Measurements from ENCODE around the gene RASSF8. TPM values are rescaled to one million over a fixed set of nuclear protein-coding genes. Genes with fewer than 3 reads are reported as not detected.

Gene RASSF8
- total RNA-seq, 4 donors from 2014 or later = 56.8 to 81.0 (median 77.3) TPM

GRCh38 chr12:26113181-26113654 is 154.7 kb downstream of the RASSF8 start:
- TF ChIP-seq POLR2AphosphoS5 (IDR thresholded peaks at IDR 0.05) (peak; percentile 42 to 46), CTCF (IDR thresholded peaks at IDR 0.05) (no peak)
- DNase-seq (ENCODE audit: extremely low spot score) = no peak

GRCh38 chr12:26113853-26114719 is 155.6 kb downstream of the RASSF8 start:
- Histone ChIP-seq H3K9me3 (no peaks in the 10 kb centered on the region), H3K27ac (replicated peaks in 1 of 4) (peak overlapping the region; percentile 89 to 97 (median 94)), H3K4me1 (peaks cover 27 to 62% (median 57%) of the 10 kb centered on the region in 4 donors), H3K27me3 (no peaks in the 10 kb centered on the region), H3K4me3 (peak overlapping the region; percentile 54 to 65 (median 58)), H3K36me3 (no peaks in the 10 kb centered on the region)
- TF ChIP-seq POLR2AphosphoS5 (IDR thresholded peaks at IDR 0.05) (peak; percentile 80 to 86), CTCF (IDR thresholded peaks at IDR 0.05) (peak in 2 of 3 experiments; percentile 23 to 41), POLR2A (IDR thresholded peaks at IDR 0.05; ENCODE audit: low read depth) (peak; percentile 31), EP300 (IDR thresholded peaks at IDR 0.05) (no peak)
- DNase-seq (ENCODE audit: extremely low spot score) = peak; percentile 98
- intact Hi-C loops (cut with DNase I) = loop anchor here (5.0 kb wide), 2 partner anchors 152 to 518 kb away; no protein-coding TSS in a partner anchor
- WGBS = under 1% methylated on average over 30 of the region's 72 CpGs

More at GRCh38 chr12:26113181-26113654, 154.7 kb downstream of the RASSF8 start:
- H3K9me3 ChIP-seq = no peaks in the 10 kb centered on the region
- H3K36me3 ChIP-seq = no peaks in the 10 kb centered on the region
- intact Hi-C loops (cut with DNase I) = loop anchor here (5.0 kb wide), 2 partner anchors 151 to 519 kb away; no protein-coding TSS in a partner anchor
- peak overlapping the region; percentile 89 to 97 (median 94) for H3K27ac ChIP-seq (replicated peaks in 1 of 4)
- H3K27me3 ChIP-seq = no peaks in the 10 kb centered on the region
- H3K4me3 ChIP-seq = peak overlapping the region; percentile 54 to 65 (median 58)
- H3K4me1 ChIP-seq = peaks cover 26 to 66% (median 56%) of the 10 kb centered on the region in 4 donors
- 34% methylated on average over 6 of the region's 6 CpGs for WGBS

- H3K36me3 ChIP-seq = no peaks in the 10 kb centered on the region
- peaks cover 31 to 62% (median 57%) of the 10 kb centered on the region in 4 donors for H3K4me1 ChIP-seq
- intact Hi-C loops (cut with DNase I) = loop anchor here (5.0 kb wide), 2 partner anchors 153 to 517 kb away; no protein-coding TSS in a partner anchor
- peak overlapping the region; percentile 89 to 97 (median 94) for H3K27ac ChIP-seq (replicated peaks in 1 of 4)
- no peaks in the 10 kb centered on the region for H3K9me3 ChIP-seq
- 49% methylated on average over 13 of the region's 13 CpGs for WGBS
- H3K27me3 ChIP-seq = no peaks in the 10 kb centered on the region
- peak overlapping the region; percentile 54 to 65 (median 58) for H3K4me3 ChIP-seq
- TF ChIP-seq POLR2AphosphoS5 (IDR thresholded peaks at IDR 0.05) (no peak), EP300 (IDR thresholded peaks at IDR 0.05) (no peak), POLR2A (IDR thresholded peaks at IDR 0.05; ENCODE audit: low read depth) (no peak), CTCF (IDR thresholded peaks at IDR 0.05) (no peak)
- no peak for DNase-seq (ENCODE audit: extremely low spot score)
These were observed 156.4 kb downstream of the RASSF8 start for GRCh38 chr12:26114720-26115401.

- intact Hi-C loops (cut with DNase I) = no loop called here
These were observed 158.6 kb downstream of the RASSF8 start for GRCh38 chr12:26116829-26117715.

More at GRCh38 chr12:26116829-26117715, 158.6 kb downstream of the RASSF8 start:
- no peaks in the 10 kb centered on the region for H3K9me3 ChIP-seq
- 74% methylated on average over 6 of the region's 6 CpGs for WGBS
- no peak for DNase-seq (ENCODE audit: extremely low spot score)
- H3K4me3 ChIP-seq = no peak overlapping the region
- H3K27ac ChIP-seq (replicated peaks in 1 of 4) = peak overlapping the region; percentile 89 to 97 (median 94)
- H3K27me3 ChIP-seq = no peaks in the 10 kb centered on the region
- TF ChIP-seq POLR2A (IDR thresholded peaks at IDR 0.05; ENCODE audit: low read depth) (no peak), POLR2AphosphoS5 (IDR thresholded peaks at IDR 0.05) (peak in 1 of 2 donors; percentile 8), EP300 (IDR thresholded peaks at IDR 0.05) (no peak), CTCF (IDR thresholded peaks at IDR 0.05) (no peak)
- H3K4me1 ChIP-seq = peaks cover 31 to 76% (median 72%) of the 10 kb centered on the region in 4 donors
- H3K36me3 ChIP-seq = no peaks in the 10 kb centered on the region

Data from esophagus muscularis mucosa (tissue), 4 donors.